Measurements from ENCODE around the gene SYNPR.
"Not testable (repeated sequence)": the region's sequence is repeated elsewhere in the genome, so short reads cannot be mapped to it uniquely, and the experiment has no call there.

Gene SYNPR

GRCh38 chr3:63611382-63611781 lies 333.3 kb downstream of the SYNPR start:
- Mint-ChIP-seq H3K36me3 (ENCODE audit: insufficient read depth) (no peaks in the 10 kb centered on the region), H3K9me3 (peaks cover 0 to 1% of the 10 kb centered on the region in 2 donors), H3K27ac (no peak overlapping the region), H3K4me1 (ENCODE audit: low read depth in 2 of 2) (no peaks in the 10 kb centered on the region), H3K27me3 (no peaks in the 10 kb centered on the region), H3K4me3 (no peak overlapping the region)
- no peak for ATAC-seq (replicated peaks)
- DNase-seq, result no peak

- H3K4me3 Mint-ChIP-seq, result no peak overlapping the region
- peaks cover 0 to 4% of the 10 kb centered on the region in 2 donors for H3K9me3 Mint-ChIP-seq
- DNase-seq, result no peak
Measured at GRCh38 chr3:63613561-63613960, 335.5 kb downstream of the SYNPR start.

GRCh38 chr3:63617391-63617790 lies 339.3 kb downstream of the SYNPR start:
- H3K4me1 Mint-ChIP-seq (ENCODE audit: low read depth in 2 of 2), result no peaks in the 10 kb centered on the region
- H3K36me3 Mint-ChIP-seq (ENCODE audit: insufficient read depth), result no peaks in the 10 kb centered on the region
- ATAC-seq (replicated peaks) (no peak), DNase-seq (no peak)
- H3K27ac Mint-ChIP-seq, result no peak overlapping the region
- H3K27me3 Mint-ChIP-seq, result no peaks in the 10 kb centered on the region
- H3K4me3 Mint-ChIP-seq, result no peak overlapping the region
- peaks cover 7 to 8% of the 10 kb centered on the region in 2 donors for H3K9me3 Mint-ChIP-seq

More at GRCh38 chr3:63613561-63613960, 335.5 kb downstream of the SYNPR start:
- Mint-ChIP-seq H3K4me1 (ENCODE audit: low read depth in 2 of 2) (no peaks in the 10 kb centered on the region), H3K27ac (no peak overlapping the region), H3K36me3 (ENCODE audit: insufficient read depth) (no peaks in the 10 kb centered on the region), H3K27me3 (no peaks in the 10 kb centered on the region)
- ATAC-seq (replicated peaks), result no peak

- DNase-seq (no peak), ATAC-seq (replicated peaks) (no peak)
- Mint-ChIP-seq H3K27me3 (no peaks in the 10 kb centered on the region), H3K27ac (no peak overlapping the region), H3K4me3 (no peak overlapping the region), H3K4me1 (ENCODE audit: low read depth in 2 of 2) (no peaks in the 10 kb centered on the region), H3K36me3 (ENCODE audit: insufficient read depth) (no peaks in the 10 kb centered on the region), H3K9me3 (peaks cover 1 to 8% of the 10 kb centered on the region in 2 donors)
Measured at GRCh38 chr3:63624941-63625560, 346.9 kb downstream of the SYNPR start.

- no peak overlapping the region for H3K4me3 Mint-ChIP-seq
- no peak overlapping the region for H3K27ac Mint-ChIP-seq
- peaks cover 4% of the 10 kb centered on the region in 2 donors for H3K9me3 Mint-ChIP-seq
- no peak for ATAC-seq (replicated peaks)
- no peak for DNase-seq
- H3K27me3 Mint-ChIP-seq, result peaks cover 0 to 7% of the 10 kb centered on the region in 2 donors
- H3K36me3 Mint-ChIP-seq (ENCODE audit: insufficient read depth), result no peaks in the 10 kb centered on the region
- H3K4me1 Mint-ChIP-seq (ENCODE audit: low read depth in 2 of 2), result no peaks in the 10 kb centered on the region
Measured at GRCh38 chr3:63631670-63632069, 353.6 kb downstream of the SYNPR start.

- Mint-ChIP-seq H3K36me3 (ENCODE audit: insufficient read depth) (no peaks in the 10 kb centered on the region), H3K27me3 (peaks cover 0 to 7% of the 10 kb centered on the region in 2 donors), H3K9me3 (peaks cover 7 to 14% of the 10 kb centered on the region in 2 donors), H3K4me1 (ENCODE audit: low read depth in 2 of 2) (no peaks in the 10 kb centered on the region), H3K4me3 (no peak overlapping the region), H3K27ac (no peak overlapping the region)
- no peak for DNase-seq
- ATAC-seq (replicated peaks), result no peak
Measured at GRCh38 chr3:63635186-63635585, 357.1 kb downstream of the SYNPR start.

- Mint-ChIP-seq H3K27ac (no peak overlapping the region), H3K9me3 (peaks cover 8 to 14% of the 10 kb centered on the region in 2 donors), H3K27me3 (peaks cover 0 to 8% of the 10 kb centered on the region in 2 donors), H3K4me3 (no peak overlapping the region), H3K4me1 (ENCODE audit: low read depth in 2 of 2) (no peaks in the 10 kb centered on the region), H3K36me3 (ENCODE audit: insufficient read depth) (no peaks in the 10 kb centered on the region)
- ATAC-seq (replicated peaks), result no peak
- no peak for DNase-seq
Measured at GRCh38 chr3:63639806-63640205, 361.7 kb downstream of the SYNPR start.

GRCh38 chr3:63642488-63642887 lies 364.4 kb downstream of the SYNPR start:
- Mint-ChIP-seq H3K27ac (no peak overlapping the region), H3K27me3 (peaks cover 0 to 8% of the 10 kb centered on the region in 2 donors), H3K4me1 (ENCODE audit: low read depth in 2 of 2) (no peaks in the 10 kb centered on the region), H3K9me3 (peaks cover 5 to 8% of the 10 kb centered on the region in 2 donors), H3K36me3 (ENCODE audit: insufficient read depth) (no peaks in the 10 kb centered on the region), H3K4me3 (no peak overlapping the region)
- no peak for ATAC-seq (replicated peaks)
- DNase-seq, result no peak

- peaks cover 0 to 8% of the 10 kb centered on the region in 2 donors for H3K27me3 Mint-ChIP-seq
- no peak overlapping the region for H3K27ac Mint-ChIP-seq
- no peak for ATAC-seq (replicated peaks)
- peaks cover 7% of the 10 kb centered on the region in 2 donors for H3K9me3 Mint-ChIP-seq
- DNase-seq, result no peak
- no peaks in the 10 kb centered on the region for H3K36me3 Mint-ChIP-seq (ENCODE audit: insufficient read depth)
- no peaks in the 10 kb centered on the region for H3K4me1 Mint-ChIP-seq (ENCODE audit: low read depth in 2 of 2)
- H3K4me3 Mint-ChIP-seq, result no peak overlapping the region
Measured at GRCh38 chr3:63644212-63644797, 366.2 kb downstream of the SYNPR start.

GRCh38 chr3:63644928-63645781 lies 367.0 kb downstream of the SYNPR start:
- not testable (repeated sequence) for H3K36me3 Mint-ChIP-seq (ENCODE audit: insufficient read depth); H3K4me3 Mint-ChIP-seq; H3K4me1 Mint-ChIP-seq (ENCODE audit: low read depth in 2 of 2); H3K27me3 Mint-ChIP-seq; ATAC-seq (replicated peaks); H3K9me3 Mint-ChIP-seq; DNase-seq; H3K27ac Mint-ChIP-seq

- Mint-ChIP-seq H3K36me3 (ENCODE audit: insufficient read depth) (no peaks in the 10 kb centered on the region), H3K4me1 (ENCODE audit: low read depth in 2 of 2) (no peaks in the 10 kb centered on the region), H3K4me3 (no peak within 1 kb of the TSS), H3K9me3 (peaks cover 0 to 4% of the 10 kb centered on the region in 2 donors), H3K27me3 (no peaks in the 10 kb centered on the region), H3K27ac (no peak within 1 kb of the TSS)
- no peak for ATAC-seq (replicated peaks)
- DNase-seq, result no peak
Measured at GRCh38 chr3:63652066-63652725, 374.1 kb downstream of the SYNPR start, which contains the start of gene SNTN. SNTN (plus strand) TSS chr3:63652675; CDS start chr3:63652688, 13 bp downstream.

- ATAC-seq (replicated peaks) (no peak), DNase-seq (no peak)
- H3K4me1 Mint-ChIP-seq (ENCODE audit: low read depth in 2 of 2), result no peaks in the 10 kb centered on the region
- no peaks in the 10 kb centered on the region for H3K27me3 Mint-ChIP-seq
- H3K4me3 Mint-ChIP-seq, result no peak overlapping the region
- no peaks in the 10 kb centered on the region for H3K36me3 Mint-ChIP-seq (ENCODE audit: insufficient read depth)
- no peak overlapping the region for H3K27ac Mint-ChIP-seq
- peaks cover 0 to 2% of the 10 kb centered on the region in 2 donors for H3K9me3 Mint-ChIP-seq
Measured at GRCh38 chr3:63654211-63654610, 376.1 kb downstream of the SYNPR start.

- H3K9me3 Mint-ChIP-seq, result peaks cover 0 to 2% of the 10 kb centered on the region in 2 donors
- no peaks in the 10 kb centered on the region for H3K27me3 Mint-ChIP-seq
- H3K36me3 Mint-ChIP-seq (ENCODE audit: insufficient read depth), result no peaks in the 10 kb centered on the region
- no peak overlapping the region for H3K27ac Mint-ChIP-seq
- ATAC-seq (replicated peaks), result no peak
- no peaks in the 10 kb centered on the region for H3K4me1 Mint-ChIP-seq (ENCODE audit: low read depth in 2 of 2)
- no peak overlapping the region for H3K4me3 Mint-ChIP-seq
- no peak for DNase-seq
Measured at GRCh38 chr3:63654931-63655330, 376.8 kb downstream of the SYNPR start.

Data from effector memory CD8-positive, alpha-beta T cell (primary cell).